Heart left ventricle (tissue), 13 donors: ENCODE measurements around the gene RAB11FIP4.

Source experiments
- CTCF ChIP-seq, 12 donors: fragments of 200-600 bp; sonication (generic) in 4 of 12; IDR thresholded peaks; one replicate each; pipeline versions ENCODE4 v1.5.0 to v1.8.0; 2018 to 2022; ENCODE audit warnings: antibody characterized with exemption in 12 of 12, mild to moderate bottlenecking in 5 of 12
- POLR2A ChIP-seq, 2 donors: fragments of 450-650 bp; IDR thresholded peaks; one replicate each; pipeline ENCODE4 v1.6.1; 2017; ENCODE audit warnings: antibody characterized with exemption in 2 of 2, mild to moderate bottlenecking in 2 of 2, moderate library complexity in 2 of 2
- donor health status: ischemic (EF 13 %, LVEDD 7.1; RV severe dilation, severe dysfunction).
- donor health status: DM: no; HTN: yes; CAD: no.
- donor health status: DM: no; HTN: no; CAD: no.
- donor health status: ischemic (EF 25% LVEDD 6.9; RV normal size, moderate dysfunction).
- donor health status: ischemic (EF 25% LVEDD 5.7; RV mildly dilated, moderate dysfunction).
- donor health status: ischemic (EF 35%, LVEDD 5.7; RV mildly dilated, moderate dysfunction).
- donor health status: nonischemic (EF 11% LVEDD 7.7; RV severe dilation, severe dysfunction).
- donor health status: DM: yes; HTN: yes; CAD: no.
- donor health status: PGD.
- donor health status: ischemic (EF 29% LVEDD 5.4; RV normal size, mild dysfunction).
- donor health status: nonischemic (EF 23%, LVEDD 6.1; RV moderate dilation, normal function).

GRCh38 chr17:31568121-31568520, 176.6 kb downstream of the RAB11FIP4 start:
- TF ChIP-seq CTCF (IDR thresholded peaks at IDR 0.05) = no peak
- no peak for TF ChIP-seq POLR2A (IDR thresholded peaks at IDR 0.05)
